DMS114 treated with DMSO at 0.1 percent for 48 hours (cell line): Measurements from ENCODE around the gene ZBTB5.
"Not testable (repeated sequence)": the region's sequence is repeated elsewhere in the genome, so short reads cannot be mapped to it uniquely, and the experiment has no call there.

Experiments used
- DNase-seq: peaks from one replicate; lab custom pipeline; 2025; ENCODE audit not compliant: unreplicated experiment; lab: John Stamatoyannopoulos, UW

The ZBTB5 gene

GRCh38 chr9:37486616-37487548 is 21.6 kb upstream of the ZBTB5 start:
- no peak for DNase-seq

- DNase-seq = no peak
These were observed 21.0 kb upstream of the ZBTB5 start for GRCh38 chr9:37486256-37486615.

- peak; percentile 64 for DNase-seq
These were observed 20.4 kb upstream of the ZBTB5 start, which contains the start of gene POLR1E for GRCh38 chr9:37485389-37486255. Gene POLR1E, plus strand, starts transcription at chr9:37485948. Its CDS starts 100 bp downstream, at chr9:37486048.

- DNase-seq = no peak
These were observed 15.5 kb upstream of the ZBTB5 start for GRCh38 chr9:37480759-37481158.

GRCh38 chr9:37477987-37478619 is 12.9 kb upstream of the ZBTB5 start:
- not testable (repeated sequence) for DNase-seq

- not testable (repeated sequence) for DNase-seq
These were observed 12.2 kb upstream of the ZBTB5 start for GRCh38 chr9:37477443-37477842.

GRCh38 chr9:37476930-37477329 is 11.7 kb upstream of the ZBTB5 start:
- DNase-seq = no peak

- no peak for DNase-seq
These were observed 9.2 kb upstream of the ZBTB5 start for GRCh38 chr9:37474438-37474837.

GRCh38 chr9:37473982-37474381 is 8.7 kb upstream of the ZBTB5 start:
- not testable (repeated sequence) for DNase-seq

GRCh38 chr9:37471942-37472684 is 6.9 kb upstream of the ZBTB5 start:
- peak; percentile 49 for DNase-seq

GRCh38 chr9:37468620-37469019 is 3.4 kb upstream of the ZBTB5 start:
- DNase-seq = no peak

GRCh38 chr9:37467530-37467929 is 2.3 kb upstream of the ZBTB5 start:
- DNase-seq = not testable (repeated sequence)

- peak; percentile 61 for DNase-seq
These were observed 923 bp upstream of the ZBTB5 start for GRCh38 chr9:37466037-37466709.

- DNase-seq = no peak
These were observed 613 bp downstream of the ZBTB5 start for GRCh38 chr9:37464426-37465248.

- no peak for DNase-seq
These were observed 1.2 kb downstream of the ZBTB5 start for GRCh38 chr9:37464006-37464405.

- DNase-seq = no peak
These were observed 8.4 kb downstream of the ZBTB5 start for GRCh38 chr9:37456817-37457216.

GRCh38 chr9:37455884-37456647 is 9.2 kb downstream of the ZBTB5 start:
- no peak for DNase-seq

GRCh38 chr9:37454238-37454637 is 11.0 kb downstream of the ZBTB5 start:
- no peak for DNase-seq
